ENCODE results near the gene KCNE5. TPM values are rescaled to one million over a fixed set of nuclear protein-coding genes. Genes with fewer than 3 reads are reported as not detected.
A peak's percentile ranks its signal among the peaks of the same experiment; 100 is the strongest.

The KCNE5 gene
- total RNA-seq, 1 experiment from 2014 or later: 2.2 TPM

GRCh38 chrX:109632906-109633504, 8.0 kb upstream of the KCNE5 start:
- CTCF ChIA-PET: interaction anchor here (0.5 to 5.7 kb wide), 3 partner anchors 148 to 790 kb away, joined by 3 to 79 read pairs (median 9); no protein-coding TSS in a partner anchor

GRCh38 chrX:109629310-109629709, 4.3 kb upstream of the KCNE5 start:
- H3K27ac Mint-ChIP-seq: no peak overlapping the region
- DNase-seq (ENCODE audit: low spot score) (no peak), ATAC-seq (no peak)
- peaks cover 6% of the 10 kb centered on the region; the same call in 1 of the 2 replicates for H3K36me3 Mint-ChIP-seq
- no peak overlapping the region for H3K4me3 Mint-ChIP-seq
- peaks cover under 1% of the 10 kb centered on the region for H3K4me1 Mint-ChIP-seq
- peaks cover 5% of the 10 kb centered on the region for H3K27me3 Mint-ChIP-seq (ENCODE audit: low read depth)
- CTCF ChIA-PET: no interaction called here
- POLR2A ChIA-PET: no interaction called here
- H3K9me3 Mint-ChIP-seq: peaks cover 5% of the 10 kb centered on the region
- TF ChIP-seq EMX1 (CRISPR knock-in tag; IDR thresholded peaks at IDR 0.05) (no peak), FOXP4 (CRISPR knock-in tag; IDR thresholded peaks at IDR 0.05) (no peak), NFYB (CRISPR knock-in tag; conservative IDR thresholded peaks at IDR 0.05; ENCODE audit: low read depth) (no peak), ZMAT4 (CRISPR knock-in tag; IDR thresholded peaks at IDR 0.05) (no peak), ATF6 (CRISPR knock-in tag; IDR thresholded peaks at IDR 0.05) (no peak), HMGA2 (CRISPR knock-in tag; IDR thresholded peaks at IDR 0.05) (no peak), AFF4 (CRISPR knock-in tag; IDR thresholded peaks at IDR 0.05; ENCODE audit: borderline replicate concordance) (no peak), ATF1 (CRISPR knock-in tag; IDR thresholded peaks at IDR 0.05) (no peak), JAZF1 (CRISPR knock-in tag; IDR thresholded peaks at IDR 0.05) (no peak), GTF2I (CRISPR knock-in tag; conservative IDR thresholded peaks at IDR 0.05) (no peak), ESRRA (CRISPR knock-in tag; IDR thresholded peaks at IDR 0.05; ENCODE audit: borderline replicate concordance) (no peak)

More at GRCh38 chrX:109632906-109633504, 8.0 kb upstream of the KCNE5 start:
- POLR2A ChIA-PET: no interaction called here
- TF ChIP-seq E2F4 (CRISPR knock-in tag; IDR thresholded peaks at IDR 0.05; ENCODE audit: borderline replicate concordance, low read depth) (no peak), ZNF396 (CRISPR knock-in tag; IDR thresholded peaks at IDR 0.05; ENCODE audit: borderline replicate concordance) (no peak), USF1 (CRISPR knock-in tag; IDR thresholded peaks at IDR 0.05) (no peak), NFE2L1 (CRISPR knock-in tag; IDR thresholded peaks at IDR 0.05) (no peak), JAZF1 (CRISPR knock-in tag; IDR thresholded peaks at IDR 0.05) (no peak), CDX4 (CRISPR knock-in tag; IDR thresholded peaks at IDR 0.05; ENCODE audit: borderline replicate concordance) (no peak), RORB (CRISPR knock-in tag; IDR thresholded peaks at IDR 0.05) (no peak), ZNF512 (CRISPR knock-in tag; IDR thresholded peaks at IDR 0.05; ENCODE audit: borderline replicate concordance) (no peak), ZNF219 (CRISPR knock-in tag; IDR thresholded peaks at IDR 0.05; ENCODE audit: borderline replicate concordance) (no peak)
- no peak overlapping the region for H3K4me3 Mint-ChIP-seq
- H3K36me3 Mint-ChIP-seq: 0 out of 2 replicates have a peak, but pooled peaks cover 2% of the 10 kb centered on the region
- no peaks in the 10 kb centered on the region; the same call in 1 of the 2 replicates for H3K4me1 Mint-ChIP-seq
- no peaks in the 10 kb centered on the region for H3K27me3 Mint-ChIP-seq (ENCODE audit: low read depth)
- H3K27ac Mint-ChIP-seq: no peak overlapping the region
- H3K9me3 Mint-ChIP-seq: no peaks in the 10 kb centered on the region
- ATAC-seq (no peak), DNase-seq (ENCODE audit: low spot score) (peak; percentile 13)
